Measurements from ENCODE around the gene SHANK2.

Gene SHANK2

GRCh38 chr11:71282581-71283351 lies 30.4 kb upstream of the SHANK2 start:
- Histone ChIP-seq H3K36me3 (ENCODE audit: insufficient read depth, low read length) (no peaks in the 10 kb centered on the region), H3K4me2 (ENCODE audit: low read depth, low read length, poor library complexity, severe bottlenecking) (no peak overlapping the region), H3F3A (ENCODE audit: low read depth) (no peaks in the 10 kb centered on the region), H3K9ac (ENCODE audit: low read depth, low read length, poor library complexity, severe bottlenecking) (no peak overlapping the region), H3K27me3 (ENCODE audit: insufficient read depth, low read length, poor library complexity, severe bottlenecking) (no peaks in the 10 kb centered on the region), H4K20me1 (ENCODE audit: insufficient read depth, low read length, poor library complexity, severe bottlenecking) (no peaks in the 10 kb centered on the region), H2AFZ (ENCODE audit: low read length) (no peak overlapping the region), H3K4me3 (ENCODE audit: low read length, poor library complexity, severe bottlenecking) (no peak overlapping the region), H3K9me3 (ENCODE audit: insufficient read depth, low read depth, low read length) (peaks cover 9% of the 10 kb centered on the region; the same call in 1 of the 2 replicates), H3K4me1 (ENCODE audit: insufficient read depth, low read length, poor library complexity, severe bottlenecking) (no peaks in the 10 kb centered on the region), H3K79me2 (ENCODE audit: insufficient read depth, low read length) (no peaks in the 10 kb centered on the region), H3K9me2 (replicated peaks; ENCODE audit: low read depth, low read length) (no peaks in the 10 kb centered on the region)
- TF ChIP-seq EZH2phosphoT487 (IDR thresholded peaks at IDR 0.05; ENCODE audit: borderline replicate concordance): no peak
- TF ChIP-seq CTCF (conservative IDR thresholded peaks at IDR 0.05; ENCODE audit: low read length): no peak

GRCh38 chr11:71281831-71282230 lies 29.5 kb upstream of the SHANK2 start:
- H3F3A ChIP-seq (ENCODE audit: low read depth): no peaks in the 10 kb centered on the region
- TF ChIP-seq EZH2phosphoT487 (IDR thresholded peaks at IDR 0.05; ENCODE audit: borderline replicate concordance) (no peak), CTCF (conservative IDR thresholded peaks at IDR 0.05; ENCODE audit: low read length) (no peak)
- no peak overlapping the region for H3K9ac ChIP-seq (ENCODE audit: low read depth, low read length, poor library complexity, severe bottlenecking)
- H3K4me1 ChIP-seq (ENCODE audit: insufficient read depth, low read length, poor library complexity, severe bottlenecking): no peaks in the 10 kb centered on the region
- H3K4me2 ChIP-seq (ENCODE audit: low read depth, low read length, poor library complexity, severe bottlenecking): no peak overlapping the region
- no peak overlapping the region for H2AFZ ChIP-seq (ENCODE audit: low read length)
- H3K79me2 ChIP-seq (ENCODE audit: insufficient read depth, low read length): no peaks in the 10 kb centered on the region
- H4K20me1 ChIP-seq (ENCODE audit: insufficient read depth, low read length, poor library complexity, severe bottlenecking): no peaks in the 10 kb centered on the region
- H3K4me3 ChIP-seq (ENCODE audit: low read length, poor library complexity, severe bottlenecking): no peak overlapping the region
- no peaks in the 10 kb centered on the region for H3K27me3 ChIP-seq (ENCODE audit: insufficient read depth, low read length, poor library complexity, severe bottlenecking)
- no peaks in the 10 kb centered on the region for H3K36me3 ChIP-seq (ENCODE audit: insufficient read depth, low read length)
- H3K9me2 ChIP-seq (replicated peaks; ENCODE audit: low read depth, low read length): no peaks in the 10 kb centered on the region
- H3K9me3 ChIP-seq (ENCODE audit: insufficient read depth, low read depth, low read length): peaks cover 9% of the 10 kb centered on the region; the same call in 1 of the 2 replicates

GRCh38 chr11:71281204-71281603 lies 28.8 kb upstream of the SHANK2 start:
- peaks cover 9% of the 10 kb centered on the region; the same call in 1 of the 2 replicates for H3K9me3 ChIP-seq (ENCODE audit: insufficient read depth, low read depth, low read length)
- no peaks in the 10 kb centered on the region for H3K27me3 ChIP-seq (ENCODE audit: insufficient read depth, low read length, poor library complexity, severe bottlenecking)
- TF ChIP-seq CTCF (conservative IDR thresholded peaks at IDR 0.05; ENCODE audit: low read length) (no peak), EZH2phosphoT487 (IDR thresholded peaks at IDR 0.05; ENCODE audit: borderline replicate concordance) (no peak)
- H3K4me2 ChIP-seq (ENCODE audit: low read depth, low read length, poor library complexity, severe bottlenecking): no peak overlapping the region
- H3K9me2 ChIP-seq (replicated peaks; ENCODE audit: low read depth, low read length): no peaks in the 10 kb centered on the region
- no peaks in the 10 kb centered on the region for H3K36me3 ChIP-seq (ENCODE audit: insufficient read depth, low read length)
- no peak overlapping the region for H2AFZ ChIP-seq (ENCODE audit: low read length)
- no peaks in the 10 kb centered on the region for H3K79me2 ChIP-seq (ENCODE audit: insufficient read depth, low read length)
- no peaks in the 10 kb centered on the region for H4K20me1 ChIP-seq (ENCODE audit: insufficient read depth, low read length, poor library complexity, severe bottlenecking)
- H3K9ac ChIP-seq (ENCODE audit: low read depth, low read length, poor library complexity, severe bottlenecking): no peak overlapping the region
- H3K4me3 ChIP-seq (ENCODE audit: low read length, poor library complexity, severe bottlenecking): no peak overlapping the region
- H3F3A ChIP-seq (ENCODE audit: low read depth): no peaks in the 10 kb centered on the region
- no peaks in the 10 kb centered on the region for H3K4me1 ChIP-seq (ENCODE audit: insufficient read depth, low read length, poor library complexity, severe bottlenecking)
